CD4-positive, CD25-positive, alpha-beta regulatory T cell (primary cell): ENCODE measurements around the gene EVI5. TPM values are rescaled to one million over a fixed set of nuclear protein-coding genes. Genes with fewer than 3 reads are reported as not detected.
A peak's percentile ranks its signal among the peaks of the same experiment; 100 is the strongest.

ENCODE experiments used
- ATAC-seq, 2 donors: fragments of 150-1000 bp; cut with Tn5 transposase; one replicate each; pipeline ENCODE4 v1.10.0; 2021; ENCODE audit warnings: low read depth in 2 of 2, moderate number of reproducible peaks in 2 of 2, moderate library complexity in 1 of 2
- DNase-seq, 3 donors: peaks; one replicate each; pipeline versions ENCODE4 v3.0.0 to v3.0.0-alpha.2; 2012 to 2022; ENCODE audit warnings: mixed read lengths in 1 of 3
- H3K27ac ChIP-seq: one replicate; pipeline ENCODE4 v1.7.0; 2013; ENCODE audit warnings: mild to moderate bottlenecking, low read length; ENCODE audit not compliant: insufficient read depth, poor library complexity, severe bottlenecking
- H3K27me3 ChIP-seq: one replicate; pipeline ENCODE4 v1.7.0; 2013; ENCODE audit warnings: low read length; ENCODE audit not compliant: control insufficient read depth, insufficient read depth
- H3K36me3 ChIP-seq: one replicate; pipeline ENCODE4 v1.7.0; 2013; ENCODE audit warnings: mild to moderate bottlenecking, low read length, moderate library complexity; ENCODE audit not compliant: control insufficient read depth, insufficient read depth
- H3K4me1 ChIP-seq: 2 replicates; pipeline ENCODE4 v1.7.0; 2013; ENCODE audit warnings: mild to moderate bottlenecking, low read length; ENCODE audit not compliant: insufficient read depth, control insufficient read depth, poor library complexity, severe bottlenecking
- H3K4me3 ChIP-seq: one replicate; pipeline ENCODE4 v1.7.0; 2013; ENCODE audit warnings: low read depth, mild to moderate bottlenecking, low read length, moderate library complexity
- H3K9me3 ChIP-seq, 2 experiments: 1 replicate in 1 of 2; 2 replicates in 1 of 2; pipeline ENCODE4 v1.7.0; 2013; ENCODE audit warnings: low read length in 2 of 2, mild to moderate bottlenecking in 1 of 2, moderate library complexity in 1 of 2; ENCODE audit not compliant: control insufficient read depth in 2 of 2
- H3K27ac Mint-ChIP-seq, 3 donors: one replicate each; pipeline ENCODE4 v1.8.0; 2020 to 2022; ENCODE audit warnings: mild to moderate bottlenecking in 3 of 3, mixed read lengths in 3 of 3, moderate library complexity in 2 of 3
- H3K27me3 Mint-ChIP-seq: one replicate; pipeline ENCODE4 v1.8.0; 2022; ENCODE audit warnings: mild to moderate bottlenecking, mixed read lengths
- H3K36me3 Mint-ChIP-seq: one replicate; pipeline ENCODE4 v1.8.0; 2020; ENCODE audit warnings: mixed read lengths
- H3K4me1 Mint-ChIP-seq, 4 donors: one replicate each; pipeline ENCODE4 v1.8.0; 2020 to 2022; ENCODE audit warnings: mixed read lengths in 4 of 4, mild to moderate bottlenecking in 1 of 4
- H3K4me3 Mint-ChIP-seq, 4 donors: one replicate each; pipeline ENCODE4 v1.8.0; 2020 to 2022; ENCODE audit warnings: mild to moderate bottlenecking in 4 of 4, mixed read lengths in 4 of 4, moderate library complexity in 3 of 4
- H3K9me3 Mint-ChIP-seq, 7 donors: one replicate each; pipeline ENCODE4 v1.8.0; 2020 to 2022; ENCODE audit warnings: mixed read lengths in 7 of 7, mild to moderate bottlenecking in 3 of 7, moderate library complexity in 2 of 7
- polyA plus RNA-seq, 4 donors: library from polyadenylated mRNA; unstranded; fragments of 300-500 nt; fragmentation: Illumina TruSeq; gene quantifications; one replicate each; pipeline ENCODE4 v1.2.3, GENCODE V29; 2021
- total RNA-seq: library from RNA; stranded (reverse); gene quantifications from one replicate; pipeline ENCODE4 v1.2.3, GENCODE V29; 2022

Gene EVI5
- total and polyA plus RNA-seq, 5 donors from 2014 or later = 0.52 to 2.7 (median 0.59) TPM

- peaks cover 0 to 2% (median under 1%) of the 10 kb centered on the region in 4 donors for H3K4me1 Mint-ChIP-seq
- H3K27ac ChIP-seq = no peak overlapping the region
- peaks cover 24% of the 10 kb centered on the region for H3K27me3 Mint-ChIP-seq
- ATAC-seq (peak in 1 of 2 donors; percentile 42), DNase-seq (peak in 2 of 3 donors; percentile 37 to 60)
- H3K9me3 ChIP-seq = no peaks in the 10 kb centered on the region
- H3K27ac Mint-ChIP-seq = no peak overlapping the region
- no peaks in the 10 kb centered on the region for H3K36me3 ChIP-seq
- peaks cover 2% of the 10 kb centered on the region for H3K36me3 Mint-ChIP-seq
- no peak overlapping the region for H3K4me3 ChIP-seq
- peaks cover 0 to 2% (median 0%) of the 10 kb centered on the region in 7 donors for H3K9me3 Mint-ChIP-seq
- H3K4me1 ChIP-seq = no peaks in the 10 kb centered on the region
- no peak overlapping the region for H3K4me3 Mint-ChIP-seq
- no peaks in the 10 kb centered on the region for H3K27me3 ChIP-seq
These were observed 19.9 kb upstream of the EVI5 start for GRCh38 chr1:92804721-92805201.

GRCh38 chr1:92803140-92803887 lies 18.4 kb upstream of the EVI5 start:
- Histone ChIP-seq H3K27me3 (no peaks in the 10 kb centered on the region), H3K9me3 (no peaks in the 10 kb centered on the region), H3K36me3 (no peaks in the 10 kb centered on the region), H3K27ac (no peak overlapping the region), H3K4me1 (no peaks in the 10 kb centered on the region), H3K4me3 (no peak overlapping the region)
- Mint-ChIP-seq H3K9me3 (peaks cover 0 to 2% (median 0%) of the 10 kb centered on the region in 7 donors), H3K4me3 (no peak overlapping the region), H3K27me3 (peaks cover 24% of the 10 kb centered on the region), H3K27ac (no peak overlapping the region), H3K4me1 (peaks cover 0 to 2% (median under 1%) of the 10 kb centered on the region in 4 donors), H3K36me3 (peaks cover 2% of the 10 kb centered on the region)
- ATAC-seq (no peak), DNase-seq (no peak)

- Histone ChIP-seq H3K36me3 (no peaks in the 10 kb centered on the region), H3K4me1 (no peaks in the 10 kb centered on the region), H3K27ac (no peak overlapping the region), H3K27me3 (peaks cover 6% of the 10 kb centered on the region), H3K4me3 (no peak overlapping the region), H3K9me3 (no peaks in the 10 kb centered on the region)
- no peak for DNase-seq
- peaks cover 2% of the 10 kb centered on the region for H3K36me3 Mint-ChIP-seq
- H3K4me3 Mint-ChIP-seq = no peak overlapping the region
- no peak for ATAC-seq
- peaks cover 0 to 1% (median 0%) of the 10 kb centered on the region in 7 donors for H3K9me3 Mint-ChIP-seq
- H3K27ac Mint-ChIP-seq = no peak overlapping the region
- H3K4me1 Mint-ChIP-seq = no peaks in the 10 kb centered on the region
- peaks cover 18% of the 10 kb centered on the region for H3K27me3 Mint-ChIP-seq
These were observed 13.1 kb upstream of the EVI5 start for GRCh38 chr1:92797961-92798360.

GRCh38 chr1:92797297-92797696 lies 12.4 kb upstream of the EVI5 start:
- Mint-ChIP-seq H3K4me3 (no peak overlapping the region), H3K27ac (no peak overlapping the region), H3K4me1 (no peaks in the 10 kb centered on the region), H3K36me3 (peaks cover 2% of the 10 kb centered on the region), H3K27me3 (peaks cover 20% of the 10 kb centered on the region), H3K9me3 (peaks cover 0 to 1% (median 0%) of the 10 kb centered on the region in 7 donors)
- H3K9me3 ChIP-seq = no peaks in the 10 kb centered on the region
- H3K36me3 ChIP-seq = no peaks in the 10 kb centered on the region
- DNase-seq (no peak), ATAC-seq (no peak)
- H3K27ac ChIP-seq = no peak overlapping the region
- H3K27me3 ChIP-seq = peaks cover 12% of the 10 kb centered on the region
- no peak overlapping the region for H3K4me3 ChIP-seq
- no peaks in the 10 kb centered on the region for H3K4me1 ChIP-seq

GRCh38 chr1:92795166-92795565 lies 10.3 kb upstream of the EVI5 start:
- Histone ChIP-seq H3K27me3 (peaks cover 15% of the 10 kb centered on the region), H3K4me3 (no peak overlapping the region), H3K27ac (no peak overlapping the region), H3K36me3 (no peaks in the 10 kb centered on the region), H3K4me1 (no peaks in the 10 kb centered on the region), H3K9me3 (no peaks in the 10 kb centered on the region)
- Mint-ChIP-seq H3K4me1 (no peaks in the 10 kb centered on the region), H3K27me3 (peaks cover 27% of the 10 kb centered on the region), H3K36me3 (no peaks in the 10 kb centered on the region), H3K9me3 (no peaks in the 10 kb centered on the region), H3K4me3 (no peak overlapping the region), H3K27ac (no peak overlapping the region)
- DNase-seq (no peak), ATAC-seq (no peak)

- Mint-ChIP-seq H3K27ac (no peak overlapping the region), H3K9me3 (no peaks in the 10 kb centered on the region), H3K36me3 (no peaks in the 10 kb centered on the region), H3K27me3 (peaks cover 32% of the 10 kb centered on the region), H3K4me1 (no peaks in the 10 kb centered on the region), H3K4me3 (no peak overlapping the region)
- no peaks in the 10 kb centered on the region for H3K4me1 ChIP-seq
- H3K4me3 ChIP-seq = no peak overlapping the region
- ATAC-seq (no peak), DNase-seq (no peak)
- H3K27me3 ChIP-seq = peaks cover 18% of the 10 kb centered on the region
- no peaks in the 10 kb centered on the region for H3K36me3 ChIP-seq
- H3K9me3 ChIP-seq = no peaks in the 10 kb centered on the region
- H3K27ac ChIP-seq = no peak overlapping the region
These were observed 7.5 kb upstream of the EVI5 start for GRCh38 chr1:92792340-92792782.

- Mint-ChIP-seq H3K27ac (no peak overlapping the region), H3K4me3 (no peak overlapping the region), H3K9me3 (peaks cover 0 to 1% (median 0%) of the 10 kb centered on the region in 7 donors), H3K4me1 (peaks cover 0 to 3% (median 3%) of the 10 kb centered on the region in 4 donors), H3K27me3 (peaks cover 33% of the 10 kb centered on the region), H3K36me3 (no peaks in the 10 kb centered on the region)
- Histone ChIP-seq H3K9me3 (no peaks in the 10 kb centered on the region), H3K27me3 (peaks cover 18% of the 10 kb centered on the region), H3K27ac (no peak overlapping the region), H3K4me1 (no peaks in the 10 kb centered on the region), H3K36me3 (no peaks in the 10 kb centered on the region), H3K4me3 (no peak overlapping the region)
- ATAC-seq = no peak
- no peak for DNase-seq
These were observed 6.7 kb upstream of the EVI5 start for GRCh38 chr1:92791487-92792066.
